H1 (cell line): ENCODE data around the gene LLGL2. TPM values are rescaled to one million over a fixed set of nuclear protein-coding genes. Genes with fewer than 3 reads are reported as not detected.

Experiments used
- CTCF ChIA-PET: fragments of 300-600 bp; sonication (Branson Sonifier 250); formaldehyde crosslinking; loops from one replicate; lab custom pipeline; 2021; ENCODE audit not compliant: partially characterized antibody; lab: Charles Lee
- POLR2A ChIA-PET: fragments of 300-600 bp; sonication (Branson Sonifier 250); formaldehyde crosslinking; loops from one replicate; lab custom pipeline; 2021; ENCODE audit warnings: inconsistent platforms; ENCODE audit not compliant: partially characterized antibody; lab: Charles Lee
- DNase-seq, 2 experiments: peaks; one replicate each; pipeline versions ENCODE4 v3.0.0 to v3.0.0-alpha.2; 2010 to 2022; ENCODE audit warnings: low spot score in 2 of 2, low read depth in 1 of 2, mixed read lengths in 1 of 2
- FAIRE-seq: peaks from 2 replicates; lab custom pipeline; 2011; peaks lifted over from hg19 to GRCh38; lab: Jason Lieb, UNC
- H2AFZ ChIP-seq: 2 replicates; pipeline ENCODE4 v1.8.1; 2012; ENCODE audit warnings: low read length, inconsistent platforms
- H2AK5ac ChIP-seq: 2 replicates; pipeline ENCODE4 v1.6.1; 2013; ENCODE audit warnings: low read depth, low read length
- H2BK120ac ChIP-seq: replicated peaks from 2 replicates; pipeline ENCODE3; 2013; ENCODE audit warnings: low read depth, low read length, inconsistent platforms
- H2BK12ac ChIP-seq: 2 replicates; pipeline ENCODE4 v1.6.1; 2013; ENCODE audit warnings: low read depth, low read length
- H2BK15ac ChIP-seq: 2 replicates; pipeline ENCODE4 v1.6.1; 2013; ENCODE audit warnings: low read length
- H2BK20ac ChIP-seq: 2 replicates; pipeline ENCODE4 v1.6.1; 2013; ENCODE audit warnings: low read length
- H2BK5ac ChIP-seq: 2 replicates; pipeline ENCODE4 v1.6.1; 2013; ENCODE audit warnings: low read depth, low read length
- H3K14ac ChIP-seq: 2 replicates; pipeline ENCODE4 v1.6.1; 2013; ENCODE audit warnings: inconsistent platforms; ENCODE audit not compliant: insufficient read length
- H3K18ac ChIP-seq: 2 replicates; pipeline ENCODE4 v1.6.1; 2013; ENCODE audit warnings: low read length; ENCODE audit errors: extremely low read depth
- H3K23ac ChIP-seq: 2 replicates; pipeline ENCODE4 v1.6.1; 2013; ENCODE audit warnings: inconsistent platforms; ENCODE audit not compliant: insufficient read length
- H3K23me2 ChIP-seq: 2 replicates; pipeline ENCODE4 v1.6.1; 2013; ENCODE audit warnings: low read depth, low read length
- H3K27ac ChIP-seq: 2 replicates; pipeline ENCODE4 v1.6.1; 2011; ENCODE audit warnings: low read depth, low read length, inconsistent platforms
- H3K27me3 ChIP-seq, 4 experiments: replicated peaks in 1 of 4; 1 replicate in 1 of 4; 2 replicates in 3 of 4; pipeline versions ENCODE4 v1.6.1 to v1.8.1; 2011 to 2013; ENCODE audit warnings: low read length in 3 of 4, mild to moderate bottlenecking in 3 of 4, inconsistent platforms in 2 of 4, mixed read lengths in 2 of 4, moderate library complexity in 1 of 4; ENCODE audit not compliant: control insufficient read depth in 3 of 4, insufficient read depth in 3 of 4; ENCODE audit errors: extremely low read depth in 1 of 4
- H3K36me3 ChIP-seq, 4 experiments: 2 replicates each; pipeline versions ENCODE4 v1.6.1 to v1.8.1; 2011 to 2013; ENCODE audit warnings: mild to moderate bottlenecking in 4 of 4, low read length in 3 of 4, moderate library complexity in 2 of 4, control low read depth in 1 of 4, inconsistent platforms in 1 of 4; ENCODE audit not compliant: insufficient read depth in 4 of 4, control insufficient read depth in 2 of 4
- H3K4ac ChIP-seq: replicated peaks from 2 replicates; pipeline ENCODE3; 2013; ENCODE audit warnings: low read length, low read depth, mixed read lengths, inconsistent platforms; ENCODE audit not compliant: insufficient read length
- H3K4me1 ChIP-seq, 4 experiments: replicated peaks in 1 of 4; 1 replicate in 1 of 4; 2 replicates in 3 of 4; pipeline versions ENCODE4 v1.6.1 to v1.8.1; 2011 to 2013; ENCODE audit warnings: low read length in 3 of 4, inconsistent platforms in 2 of 4, mixed read lengths in 1 of 4; ENCODE audit not compliant: insufficient read depth in 4 of 4, control insufficient read depth in 3 of 4
- H3K4me2 ChIP-seq, 2 experiments: 2 replicates each; pipeline versions ENCODE4 v1.6.1 to v1.8.1; 2011 to 2013; ENCODE audit warnings: low read depth in 2 of 2, low read length in 2 of 2, control low read depth in 1 of 2, inconsistent platforms in 1 of 2, mild to moderate bottlenecking in 1 of 2; ENCODE audit not compliant: insufficient read depth in 1 of 2
- H3K4me3 ChIP-seq, 4 experiments: fragments of 200-600, 300-600 bp in 1 of 4; sonication (generic), shearing (Covaris generic), sonication (Bioruptor Twin) in 1 of 4; 2 replicates each; pipeline versions ENCODE4 v1.5.1 to v1.8.1; 2011 to 2016; ENCODE audit warnings: low read length in 4 of 4, low read depth in 3 of 4, control low read depth in 2 of 4, inconsistent platforms in 2 of 4, mild to moderate bottlenecking in 2 of 4, mixed read lengths in 1 of 4, moderate library complexity in 1 of 4; ENCODE audit not compliant: insufficient read depth in 2 of 4; ENCODE audit errors: extremely low read depth in 1 of 4
- H3K56ac ChIP-seq: replicated peaks from 2 replicates; pipeline ENCODE3; 2013; ENCODE audit warnings: low read depth, mild to moderate bottlenecking, mixed read lengths, low read length, inconsistent platforms; ENCODE audit not compliant: insufficient read length
- H3K79me1 ChIP-seq: 2 replicates; pipeline ENCODE4 v1.6.1; 2013; ENCODE audit warnings: low read depth, low read length, control low read depth
- H3K79me2 ChIP-seq, 2 experiments: 2 replicates each; pipeline versions ENCODE4 v1.6.1 to v1.8.1; 2012 to 2013; ENCODE audit warnings: low read length in 2 of 2, mild to moderate bottlenecking in 2 of 2, inconsistent platforms in 1 of 2; ENCODE audit not compliant: insufficient read depth in 2 of 2, control insufficient read depth in 1 of 2
- H3K9ac ChIP-seq, 4 experiments: replicated peaks in 1 of 4; 1 replicate in 1 of 4; 2 replicates in 3 of 4; pipeline versions ENCODE4 v1.6.1 to v1.8.1; 2011 to 2013; ENCODE audit warnings: low read depth in 3 of 4, low read length in 3 of 4, control low read depth in 2 of 4, mild to moderate bottlenecking in 2 of 4, moderate library complexity in 2 of 4, inconsistent platforms in 1 of 4; ENCODE audit errors: extremely low read depth in 1 of 4
- H3K9me3 ChIP-seq, 2 experiments: 2 replicates each; pipeline versions ENCODE4 v1.6.1 to v1.8.1; 2012 to 2013; ENCODE audit warnings: mild to moderate bottlenecking in 2 of 2, moderate library complexity in 2 of 2, control low read depth in 1 of 2, inconsistent platforms in 1 of 2, low read depth in 1 of 2, low read length in 1 of 2, mixed read lengths in 1 of 2; ENCODE audit not compliant: insufficient read depth in 2 of 2
- H4K20me1 ChIP-seq, 2 experiments: replicated peaks in 1 of 2; 2 replicates each; pipeline versions ENCODE3 to v1.8.1; 2011 to 2013; ENCODE audit warnings: inconsistent platforms in 2 of 2, low read length in 2 of 2, mild to moderate bottlenecking in 1 of 2; ENCODE audit not compliant: insufficient read depth in 2 of 2, control insufficient read depth in 1 of 2
- H4K5ac ChIP-seq: 2 replicates; pipeline ENCODE4 v1.6.1; 2013; ENCODE audit warnings: low read length, low read depth, mixed read lengths, inconsistent platforms; ENCODE audit not compliant: insufficient read length
- H4K8ac ChIP-seq: 2 replicates; pipeline ENCODE4 v1.8.0; 2013; ENCODE audit warnings: mild to moderate bottlenecking, moderate library complexity, low read length, inconsistent platforms; ENCODE audit not compliant: insufficient read depth; ENCODE audit errors: extremely low read depth
- H4K91ac ChIP-seq: replicated peaks from 2 replicates; pipeline ENCODE3; 2013; ENCODE audit warnings: low read length, mixed read lengths, inconsistent platforms; ENCODE audit not compliant: insufficient read length
- RAD21 ChIP-seq, 2 experiments: IDR thresholded peaks in 1 of 2; conservative IDR thresholded peaks in 1 of 2; 2 replicates each; pipeline ENCODE4 v1.6.1; 2011; ENCODE audit warnings: low read depth in 2 of 2, low read length in 2 of 2, improper control_type of control experiment in 1 of 2, inconsistent platforms in 1 of 2, mild to moderate bottlenecking in 1 of 2, moderate library complexity in 1 of 2
- TCF12 ChIP-seq: IDR thresholded peaks from 2 replicates; pipeline ENCODE4 v1.6.1; 2011; ENCODE audit warnings: low read depth, mild to moderate bottlenecking, low read length
- WGBS, 2 experiments: shearing (Covaris generic) in 1 of 2; methylation state at CpG; one replicate each; pipeline versions ENCODE4 v1.1.6 to v1.1.7; 2013 to 2015; ENCODE audit warnings: low lambda C conversion rate in 2 of 2, mixed read lengths in 2 of 2, inconsistent platforms in 1 of 2, low coverage in 1 of 2, missing lambda C conversion rate in 1 of 2; ENCODE audit not compliant: insufficient replicate concordance in 2 of 2, insufficient coverage in 1 of 2, insufficient read length in 1 of 2; ENCODE audit errors: extremely low coverage in 1 of 2, missing lambda C conversion rate in 1 of 2; 5-methylcytosine and 5-hydroxymethylcytosine counted together
- polyA plus RNA-seq, 7 experiments: library from polyadenylated mRNA; depleted of rRNA in 3 of 7; stranded (reverse) in 5 of 7; unstranded in 2 of 7; fragments of >200 nt in 5 of 7; fragments of 200-250 nt in 2 of 7; gene quantifications; 1 replicate in 5 of 7; 2 replicates in 1 of 7; 4 replicates in 1 of 7; pipeline versions ENCODE4 v1.2.1 to v1.2.3, GENCODE V29; 2011 to 2013; ENCODE audit warnings: missing spikeins in 2 of 7, mixed read lengths in 2 of 7
- total RNA-seq: library from RNA; stranded (reverse); fragmentation: NEBNext Ultra II Directional; extraction: Animal tissue kit (Norgen Biotek cat#: 25700); gene quantifications from 2 replicates; pipeline ENCODE4 v1.2.1, GENCODE V29; 2021
- TF ChIP-seq, protein P1 (sequence below): IDR thresholded peaks from 2 replicates; pipeline ENCODE4 v1.6.1; 2011; ENCODE audit warnings: low read depth, mild to moderate bottlenecking, low read length; ENCODE audit not compliant: insufficient read depth
- TF ChIP-seq, protein P2 (sequence below): IDR thresholded peaks from 2 replicates; pipeline ENCODE4 v1.6.1; 2012; ENCODE audit warnings: inconsistent platforms

The LLGL2 gene
- total and polyA plus RNA-seq, 2 of the 8 experiments (the other 6 are each of a cell fraction or from before 2014, with no cell fraction given) = 64.5 to 77.1 TPM

DNA sequence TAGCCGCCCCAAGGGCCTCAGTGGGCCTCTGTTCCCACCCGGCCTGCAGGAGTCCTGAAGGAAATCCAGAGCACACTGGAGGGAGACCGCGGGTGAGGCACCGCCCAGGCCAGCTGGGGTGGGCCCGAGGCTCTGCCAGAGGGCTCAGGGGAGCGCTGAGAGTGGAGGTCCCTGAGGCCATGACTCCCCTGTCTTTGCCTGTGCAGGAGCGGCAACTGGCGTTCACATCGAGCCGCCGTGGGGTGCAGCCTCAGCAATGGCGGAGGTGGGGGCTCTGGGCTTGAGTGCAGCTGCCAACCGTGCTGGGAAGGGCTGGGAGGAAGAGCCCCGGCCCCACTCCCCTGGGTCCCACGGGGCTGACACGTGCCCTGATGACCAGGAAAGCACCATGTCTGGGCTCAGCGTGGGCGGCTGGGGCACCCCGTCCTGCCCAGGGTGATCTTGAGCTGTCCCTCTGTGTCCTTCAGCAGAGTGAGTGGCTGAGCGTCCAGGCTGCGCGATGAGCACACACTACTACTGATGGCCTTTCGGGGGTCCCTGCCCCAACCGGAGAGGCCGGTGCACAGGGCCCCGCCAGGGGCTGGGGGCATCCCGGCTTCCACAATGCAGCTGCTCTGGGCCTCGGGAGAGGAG is 49.0 kb downstream of the LLGL2 start:
- H3K27me3 ChIP-seq = no peaks in the 10 kb centered on the region
- H3K9me3 ChIP-seq = no peaks in the 10 kb centered on the region
- no peak overlapping the region for H2AFZ ChIP-seq
- H3K18ac ChIP-seq = no peak overlapping the region
- H3K14ac ChIP-seq = no peak overlapping the region
- H2AK5ac ChIP-seq = no peak overlapping the region
- H4K5ac ChIP-seq = no peak overlapping the region
- H3K36me3 ChIP-seq = peaks cover 0 to 6% (median 2%) of the 10 kb centered on the region in 4 experiments; a peak in 2 of 8 replicates
- ChIA-PET POLR2A (no interaction called here), CTCF (interaction anchor here (0.6 kb wide), 1 partner anchor 20 kb away, joined by 6 read pairs; no protein-coding TSS in a partner anchor)
- no peak overlapping the region for H2BK20ac ChIP-seq
- no peak overlapping the region for H2BK5ac ChIP-seq
- no peak overlapping the region for H2BK15ac ChIP-seq
- H3K79me2 ChIP-seq = no peaks in the 10 kb centered on the region
- no peak overlapping the region for H3K4ac ChIP-seq
- H2BK12ac ChIP-seq = no peak overlapping the region
- H3K56ac ChIP-seq = no peak overlapping the region
- DNase-seq = no peak
- H4K8ac ChIP-seq = no peak overlapping the region; the same call in 1 of the 2 replicates
- H3K23ac ChIP-seq = no peak overlapping the region
- H4K20me1 ChIP-seq = peaks cover 0 to 1% of the 10 kb centered on the region in 2 experiments
- WGBS, 2 experiments = 95% methylated on average over 23 of the region's 29 CpGs; no CpG with 5 or more reads in 1 of the 2 experiments
- no peak overlapping the region for H3K4me2 ChIP-seq
- no peak overlapping the region for H3K4me3 ChIP-seq
- no peak for FAIRE-seq
- no peak overlapping the region for H2BK120ac ChIP-seq
- TF ChIP-seq, protein P1, sequence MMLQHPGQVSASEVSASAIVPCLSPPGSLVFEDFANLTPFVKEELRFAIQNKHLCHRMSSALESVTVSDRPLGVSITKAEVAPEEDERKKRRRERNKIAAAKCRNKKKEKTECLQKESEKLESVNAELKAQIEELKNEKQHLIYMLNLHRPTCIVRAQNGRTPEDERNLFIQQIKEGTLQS = no peak
- TF ChIP-seq, protein P2, sequence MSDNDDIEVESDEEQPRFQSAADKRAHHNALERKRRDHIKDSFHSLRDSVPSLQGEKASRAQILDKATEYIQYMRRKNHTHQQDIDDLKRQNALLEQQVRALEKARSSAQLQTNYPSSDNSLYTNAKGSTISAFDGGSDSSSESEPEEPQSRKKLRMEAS = no peak
- TF ChIP-seq RAD21 (IDR thresholded peaks at IDR 0.05 in 1 of 2, conservative IDR thresholded peaks at IDR 0.05 in 1 of 2; ENCODE audit: low read depth in 2 of 2, low read length in 2 of 2) (no peak), TCF12 (no peak)
- TF ChIP-seq, all 59 proteins: peak for 0
- H3K9ac ChIP-seq = no peak overlapping the region
- H3K27ac ChIP-seq = no peak overlapping the region
- peaks cover 0 to 4% (median 0%) of the 10 kb centered on the region in 4 experiments; a peak in 1 of 7 replicates for H3K4me1 ChIP-seq
- H3K23me2 ChIP-seq = no peaks in the 10 kb centered on the region
- no peaks in the 10 kb centered on the region for H3K79me1 ChIP-seq
- no peak overlapping the region for H4K91ac ChIP-seq
